A673 (cell line): ENCODE measurements around the gene ADGRF1. TPM values are rescaled to one million over a fixed set of nuclear protein-coding genes. Genes with fewer than 3 reads are reported as not detected.

Source experiments
- BruUV-seq: library from RNA; stranded (reverse); fragments of 400-500 nt; replicated peaks from 2 replicates; lab custom pipeline; 2021; lab: Mats Ljungman, UMichigan
- CTCF ChIA-PET: fragments of 300-600 bp; sonication (Branson Sonifier 250); formaldehyde crosslinking; loops from one replicate; lab custom pipeline; 2022; ENCODE audit warnings: antibody characterized with exemption; lab: Charles Lee
- POLR2A ChIA-PET: fragments of 300-600 bp; sonication (Branson Sonifier 250); formaldehyde crosslinking; loops from one replicate; lab custom pipeline; 2022; ENCODE audit warnings: antibody characterized with exemption; ENCODE audit not compliant: low non-redundant PET; lab: Charles Lee
- DNase-seq: peaks from one replicate; pipeline ENCODE4 v3.0.0-alpha.2; 2015; ENCODE audit warnings: low spot score
- H3K27ac ChIP-seq: fragments of 200-600 bp; sonication (generic); 2 replicates; pipeline ENCODE4 v1.5.1; 2016; ENCODE audit warnings: mixed run types, low read depth, mild to moderate bottlenecking, mixed read lengths, antibody characterized with exemption, low read length; ENCODE audit not compliant: poor library complexity, severe bottlenecking
- H3K27me3 ChIP-seq: fragments of 200-600 bp; sonication (generic); replicated peaks from 2 replicates; pipeline ENCODE4 v1.6.1; 2017; ENCODE audit warnings: mixed run types, low read depth, mild to moderate bottlenecking, mixed read lengths, antibody characterized with exemption, low read length; ENCODE audit not compliant: insufficient read depth, poor library complexity
- H3K36me3 ChIP-seq: fragments of 200-600 bp; sonication (generic); 2 replicates; pipeline ENCODE4 v1.6.1; 2016; ENCODE audit warnings: mixed run types, mild to moderate bottlenecking, mixed read lengths, antibody characterized with exemption, low read length; ENCODE audit not compliant: insufficient read depth, poor library complexity, severe bottlenecking
- H3K4me1 ChIP-seq: fragments of 200-600 bp; sonication (generic); 2 replicates; pipeline ENCODE4 v1.6.1; 2017; ENCODE audit warnings: mixed run types, mild to moderate bottlenecking, mixed read lengths, antibody characterized with exemption, low read length; ENCODE audit not compliant: insufficient read depth, poor library complexity, severe bottlenecking
- H3K4me3 ChIP-seq: fragments of 200-600 bp; sonication (generic); 2 replicates; pipeline ENCODE4 v1.5.1; 2016; ENCODE audit warnings: low read depth, mixed run types, mild to moderate bottlenecking, mixed read lengths, low read length; ENCODE audit not compliant: poor library complexity, severe bottlenecking
- H3K9me3 ChIP-seq: fragments of 200-600 bp; sonication (generic); 2 replicates; pipeline ENCODE4 v1.6.1; 2016; ENCODE audit warnings: mixed run types, low read depth, mild to moderate bottlenecking, mixed read lengths, antibody characterized with exemption, low read length; ENCODE audit not compliant: poor library complexity, severe bottlenecking
- EZH2 ChIP-seq: fragments of 200-600 bp; sonication (generic); IDR thresholded peaks from 2 replicates; pipeline ENCODE4 v1.6.1; 2017; ENCODE audit warnings: borderline replicate concordance, low read depth, mild to moderate bottlenecking, mixed read lengths, antibody characterized with exemption, low read length; ENCODE audit not compliant: poor library complexity, severe bottlenecking
- intact Hi-C: fragments of 100-400 bp; cut with micrococcal nuclease; formaldehyde crosslinking; loops from one replicate; pipeline ENCODE4 v1.10.0; 2022; ENCODE audit not compliant: unreplicated experiment
- total RNA-seq: library from RNA; stranded (reverse); gene quantifications from 2 replicates; pipeline ENCODE4 v1.2.3, GENCODE V29; 2021
- TF ChIP-seq, protein P1 (sequence below): fragments of 300-800, 200-600 bp; sonication (generic); conservative IDR thresholded peaks from 2 replicates; pipeline ENCODE4 v1.5.1; 2017; ENCODE audit warnings: low read depth, mild to moderate bottlenecking, antibody characterized with exemption, low read length, moderate library complexity, mixed read lengths

The ADGRF1 gene
- total RNA-seq, 1 experiment from 2014 or later: not detected

DNA sequence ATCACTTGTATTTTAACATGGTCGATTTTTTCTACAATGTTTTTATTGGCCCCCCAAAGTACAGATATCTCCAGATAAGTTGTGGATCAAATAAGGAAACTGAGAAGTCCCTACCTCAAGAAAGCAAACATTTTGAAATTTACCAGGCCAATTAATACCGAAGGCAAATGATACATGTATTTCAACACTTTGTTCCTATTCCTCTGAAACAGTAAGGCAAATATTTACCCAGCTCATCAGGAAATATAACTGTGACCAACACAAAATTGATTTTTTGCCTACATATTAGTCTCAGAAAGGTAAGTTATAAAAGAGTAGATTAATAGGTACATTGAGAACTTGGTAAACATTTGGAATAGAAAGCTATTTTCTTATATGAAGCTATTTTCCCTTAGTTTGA, 69.1 kb downstream of the ADGRF1 start:
- BruUV-seq: no TSS peak
- Histone ChIP-seq H3K4me3 (no peak overlapping the region), H3K9me3 (no peaks in the 10 kb centered on the region), H3K36me3 (no peaks in the 10 kb centered on the region), H3K4me1 (no peaks in the 10 kb centered on the region), H3K27me3 (peaks cover 44% of the 10 kb centered on the region), H3K27ac (no peak overlapping the region)
- intact Hi-C loops: no loop called here
- TF ChIP-seq, protein P1, sequence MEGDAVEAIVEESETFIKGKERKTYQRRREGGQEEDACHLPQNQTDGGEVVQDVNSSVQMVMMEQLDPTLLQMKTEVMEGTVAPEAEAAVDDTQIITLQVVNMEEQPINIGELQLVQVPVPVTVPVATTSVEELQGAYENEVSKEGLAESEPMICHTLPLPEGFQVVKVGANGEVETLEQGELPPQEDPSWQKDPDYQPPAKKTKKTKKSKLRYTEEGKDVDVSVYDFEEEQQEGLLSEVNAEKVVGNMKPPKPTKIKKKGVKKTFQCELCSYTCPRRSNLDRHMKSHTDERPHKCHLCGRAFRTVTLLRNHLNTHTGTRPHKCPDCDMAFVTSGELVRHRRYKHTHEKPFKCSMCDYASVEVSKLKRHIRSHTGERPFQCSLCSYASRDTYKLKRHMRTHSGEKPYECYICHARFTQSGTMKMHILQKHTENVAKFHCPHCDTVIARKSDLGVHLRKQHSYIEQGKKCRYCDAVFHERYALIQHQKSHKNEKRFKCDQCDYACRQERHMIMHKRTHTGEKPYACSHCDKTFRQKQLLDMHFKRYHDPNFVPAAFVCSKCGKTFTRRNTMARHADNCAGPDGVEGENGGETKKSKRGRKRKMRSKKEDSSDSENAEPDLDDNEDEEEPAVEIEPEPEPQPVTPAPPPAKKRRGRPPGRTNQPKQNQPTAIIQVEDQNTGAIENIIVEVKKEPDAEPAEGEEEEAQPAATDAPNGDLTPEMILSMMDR: no peak
- no peak for TF ChIP-seq EZH2
- POLR2A ChIA-PET: no interaction called here
- DNase-seq: no peak
- CTCF ChIA-PET: no interaction called here

DNA sequence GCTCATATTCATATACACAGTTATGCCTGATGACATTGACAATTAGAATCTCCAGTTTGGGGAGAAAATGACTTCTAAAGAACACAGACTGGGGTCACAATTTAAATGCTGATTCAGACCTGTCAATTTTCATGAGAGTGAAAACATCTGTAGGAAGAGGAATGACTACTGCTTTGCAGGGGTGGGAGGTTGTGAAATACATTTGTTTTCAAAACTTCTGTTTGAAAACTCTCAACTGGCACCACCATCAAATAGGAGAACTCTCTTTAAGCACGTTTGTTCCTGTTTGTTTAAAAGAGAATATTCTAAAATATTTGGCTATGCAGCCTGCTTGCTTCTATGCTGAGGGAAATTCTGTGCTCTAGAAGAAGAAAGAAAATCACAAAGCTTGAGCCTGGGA, 69.6 kb downstream of the ADGRF1 start:
- H3K4me3 ChIP-seq: no peak overlapping the region
- no TSS peak for BruUV-seq
- ChIA-PET POLR2A (no interaction called here), CTCF (no interaction called here)
- H3K36me3 ChIP-seq: no peaks in the 10 kb centered on the region
- no peaks in the 10 kb centered on the region for H3K9me3 ChIP-seq
- no peaks in the 10 kb centered on the region for H3K4me1 ChIP-seq
- H3K27me3 ChIP-seq: peaks cover 49% of the 10 kb centered on the region
- no peak overlapping the region for H3K27ac ChIP-seq
- TF ChIP-seq, protein P1: no peak
- TF ChIP-seq EZH2: no peak
- intact Hi-C loops: no loop called here
- no peak for DNase-seq

DNA sequence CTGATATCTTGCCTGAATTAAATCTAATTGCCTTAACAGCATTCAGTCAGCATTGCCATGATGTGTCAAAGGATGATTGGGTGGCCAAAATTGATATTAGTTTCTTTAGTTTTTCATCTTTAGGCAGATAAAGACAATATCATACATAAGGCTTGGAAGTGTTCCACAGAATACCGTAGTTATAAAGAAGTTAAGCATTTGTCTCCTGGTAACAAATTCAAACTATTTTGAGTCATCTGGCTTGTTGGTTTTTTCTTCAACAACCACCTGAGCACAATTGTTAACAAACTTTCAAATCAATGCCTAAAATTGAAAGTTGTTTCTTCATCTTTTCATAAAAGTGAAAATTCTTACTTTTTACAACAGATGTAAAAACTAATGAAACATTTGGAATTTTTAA, 72.9 kb downstream of the ADGRF1 start:
- no peaks in the 10 kb centered on the region for H3K4me1 ChIP-seq
- ChIA-PET CTCF (no interaction called here), POLR2A (no interaction called here)
- no peak overlapping the region for H3K27ac ChIP-seq
- peaks cover 70% of the 10 kb centered on the region for H3K27me3 ChIP-seq
- H3K9me3 ChIP-seq: no peaks in the 10 kb centered on the region
- DNase-seq: no peak
- no peak overlapping the region for H3K4me3 ChIP-seq
- BruUV-seq: no TSS peak
- no peaks in the 10 kb centered on the region for H3K36me3 ChIP-seq
- intact Hi-C loops: no loop called here
- TF ChIP-seq, protein P1: no peak
- TF ChIP-seq EZH2: no peak
